Colonic mucosa (tissue), 4 donors: Measurements from ENCODE around the gene CSNK2B. TPM values are rescaled to one million over a fixed set of nuclear protein-coding genes. Genes with fewer than 3 reads are reported as not detected.

Source experiments
- DNase-seq: peaks from one replicate; pipeline ENCODE4 v3.0.0-alpha.2; 2020
- H3K27ac ChIP-seq: fragments of 200-600 bp; one replicate; pipeline ENCODE4 v1.8.0; 2021
- H3K27me3 ChIP-seq: fragments of 200-600 bp; one replicate; pipeline ENCODE4 v1.8.0; 2021
- H3K36me3 ChIP-seq: fragments of 200-600 bp; one replicate; pipeline ENCODE4 v1.8.0; 2021
- H3K4me1 ChIP-seq: fragments of 200-600 bp; one replicate; pipeline ENCODE4 v1.8.0; 2021; ENCODE audit warnings: mild to moderate bottlenecking
- H3K4me3 ChIP-seq: fragments of 200-600 bp; one replicate; pipeline ENCODE4 v1.8.0; 2021
- H3K9ac ChIP-seq, 2 donors: one replicate each; pipeline ENCODE4 v1.7.0; 2013; ENCODE audit warnings: control low read depth in 2 of 2, low read depth in 2 of 2, low read length in 2 of 2
- H3K9me3 ChIP-seq: fragments of 200-600 bp; one replicate; pipeline ENCODE4 v1.8.0; 2021
- intact Hi-C: fragments of 100-400 bp; cut with DNase I; formaldehyde crosslinking; loops from one replicate; pipeline ENCODE4 v1.14.1; 2022
- total RNA-seq, 2 donors: library from RNA; stranded (reverse); fragmentation: NEBNext Ultra II Directional in 1 of 2; extraction: Animal tissue kit (Norgen Biotek cat#: 25700) in 1 of 2; gene quantifications; one replicate each; pipeline ENCODE4 v1.2.1, GENCODE V29; 2021
- TF ChIP-seq, protein P1 (sequence below): fragments of 200-600 bp; IDR thresholded peaks from one replicate; pipeline ENCODE4 v1.8.0; 2022; ENCODE audit warnings: antibody characterized with exemption, mild to moderate bottlenecking
- donor health status: healthy.
- donor health status: DM: no; HTN: no; CAD: no.
- donor health status: DM: no; HTN: no; CAD: no.

The CSNK2B gene
- total RNA-seq, 2 donors from 2014 or later = 140 to 152 TPM

DNA sequence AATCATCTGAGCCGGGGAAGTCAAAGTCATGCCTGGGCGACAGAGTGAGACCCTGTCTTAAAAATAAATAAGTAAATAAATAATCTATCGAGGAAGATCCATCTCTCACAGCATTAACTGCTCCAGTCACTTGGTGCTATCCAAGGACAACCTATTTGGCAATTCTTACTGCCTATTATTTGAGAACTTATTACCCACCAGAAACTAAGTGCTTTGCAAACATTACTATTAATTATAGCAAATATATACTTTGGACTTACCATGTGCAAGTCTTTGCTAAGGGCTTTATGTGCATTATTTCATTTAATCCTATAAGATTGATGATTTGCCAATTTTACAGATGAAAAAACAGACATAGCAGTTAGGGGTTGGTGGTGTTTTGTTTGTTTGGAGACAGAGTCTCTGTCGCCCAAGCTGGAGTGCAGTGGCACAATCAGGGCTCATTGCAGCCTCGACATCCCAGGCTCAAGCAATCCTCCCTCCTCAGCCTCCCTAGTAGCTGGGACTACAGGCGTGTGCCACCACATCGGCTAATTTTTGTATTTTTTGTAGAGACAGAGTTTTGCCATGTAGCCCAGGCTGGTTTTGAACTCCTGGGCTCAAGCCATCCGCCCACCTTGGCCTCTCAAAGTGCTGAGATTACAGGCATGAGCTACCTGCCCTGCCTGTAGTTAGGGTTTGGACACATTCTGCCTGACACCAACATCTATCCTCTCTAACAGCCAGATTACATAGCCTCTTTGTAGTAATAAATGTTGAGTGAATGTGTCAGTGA, 11.1 kb upstream of the CSNK2B start:
- intact Hi-C loops = loop anchor here (5.0 kb wide), 1 partner anchor 32 kb away; the partner anchor contains the start of gene PRRC2A
- TF ChIP-seq, protein P1, sequence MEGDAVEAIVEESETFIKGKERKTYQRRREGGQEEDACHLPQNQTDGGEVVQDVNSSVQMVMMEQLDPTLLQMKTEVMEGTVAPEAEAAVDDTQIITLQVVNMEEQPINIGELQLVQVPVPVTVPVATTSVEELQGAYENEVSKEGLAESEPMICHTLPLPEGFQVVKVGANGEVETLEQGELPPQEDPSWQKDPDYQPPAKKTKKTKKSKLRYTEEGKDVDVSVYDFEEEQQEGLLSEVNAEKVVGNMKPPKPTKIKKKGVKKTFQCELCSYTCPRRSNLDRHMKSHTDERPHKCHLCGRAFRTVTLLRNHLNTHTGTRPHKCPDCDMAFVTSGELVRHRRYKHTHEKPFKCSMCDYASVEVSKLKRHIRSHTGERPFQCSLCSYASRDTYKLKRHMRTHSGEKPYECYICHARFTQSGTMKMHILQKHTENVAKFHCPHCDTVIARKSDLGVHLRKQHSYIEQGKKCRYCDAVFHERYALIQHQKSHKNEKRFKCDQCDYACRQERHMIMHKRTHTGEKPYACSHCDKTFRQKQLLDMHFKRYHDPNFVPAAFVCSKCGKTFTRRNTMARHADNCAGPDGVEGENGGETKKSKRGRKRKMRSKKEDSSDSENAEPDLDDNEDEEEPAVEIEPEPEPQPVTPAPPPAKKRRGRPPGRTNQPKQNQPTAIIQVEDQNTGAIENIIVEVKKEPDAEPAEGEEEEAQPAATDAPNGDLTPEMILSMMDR = no peak
- Histone ChIP-seq H3K9ac (peak overlapping the region in 1 of 2 donors; percentile 8), H3K9me3 (no peaks in the 10 kb centered on the region), H3K36me3 (no peaks in the 10 kb centered on the region), H3K4me3 (no peak overlapping the region), H3K4me1 (peaks cover 25% of the 10 kb centered on the region), H3K27me3 (no peaks in the 10 kb centered on the region), H3K27ac (no peak overlapping the region)
- no peak for DNase-seq

DNA sequence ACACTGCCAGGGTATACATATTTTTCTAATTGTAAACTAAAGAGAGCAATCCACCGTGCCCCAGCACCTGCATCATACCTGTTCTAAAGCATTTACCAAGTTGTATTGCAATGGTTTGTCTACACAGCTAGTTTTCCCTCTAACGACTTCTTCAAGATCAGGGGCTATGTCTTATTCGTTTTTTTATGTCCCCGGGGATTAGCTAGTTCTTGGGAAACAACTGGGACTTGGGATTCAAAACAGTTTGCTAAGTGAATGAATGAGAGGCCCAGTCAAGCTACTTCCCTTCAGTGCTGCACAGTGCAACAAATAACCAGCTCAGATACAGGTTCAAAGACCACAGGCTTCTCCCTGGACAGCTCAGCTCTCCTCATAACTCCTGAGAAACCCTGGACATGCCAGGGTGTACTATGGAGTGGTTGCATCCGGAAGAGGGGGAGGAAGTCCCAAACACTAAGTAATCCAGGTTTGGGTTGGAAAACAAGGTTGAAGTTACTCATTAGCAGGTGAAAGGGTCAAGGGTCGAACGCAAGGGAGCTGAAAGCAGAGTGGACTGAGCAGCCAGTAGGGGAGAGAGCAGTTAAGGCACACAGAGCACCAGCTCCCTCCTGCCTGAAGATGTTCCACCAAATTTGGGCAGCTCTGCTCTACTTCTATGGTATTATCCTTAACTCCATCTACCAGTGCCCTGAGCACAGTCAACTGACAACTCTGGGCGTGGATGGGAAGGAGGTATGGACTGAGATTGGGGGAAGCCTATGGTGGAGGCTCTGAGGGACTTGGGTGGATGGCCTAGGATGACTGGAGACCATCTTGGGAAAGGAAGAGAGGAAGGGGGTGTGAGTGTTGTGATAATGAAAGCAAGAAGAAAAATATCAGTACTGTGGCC, 10.3 kb upstream of the CSNK2B start, which contains the start of gene APOM:
Gene APOM, plus strand, starts transcription at position 546 of the 889 bp plus-strand sequence. Its CDS starts 73 bp downstream, at position 619.
- H3K27me3 ChIP-seq = no peaks in the 10 kb centered on the region
- H3K36me3 ChIP-seq = no peaks in the 10 kb centered on the region
- no peak within 1 kb of the TSS for H3K4me3 ChIP-seq
- peak within 1 kb of the TSS in 1 of 2 donors; percentile 44 for H3K9ac ChIP-seq
- peak; percentile 49 for DNase-seq
- TF ChIP-seq, protein P1 = no peak
- H3K9me3 ChIP-seq = no peaks in the 10 kb centered on the region
- peaks cover 25% of the 10 kb centered on the region for H3K4me1 ChIP-seq
- no peak within 1 kb of the TSS for H3K27ac ChIP-seq
- intact Hi-C loops = loop anchor here (5.0 kb wide), 1 partner anchor 33 kb away; the partner anchor contains the start of gene PRRC2A

DNA sequence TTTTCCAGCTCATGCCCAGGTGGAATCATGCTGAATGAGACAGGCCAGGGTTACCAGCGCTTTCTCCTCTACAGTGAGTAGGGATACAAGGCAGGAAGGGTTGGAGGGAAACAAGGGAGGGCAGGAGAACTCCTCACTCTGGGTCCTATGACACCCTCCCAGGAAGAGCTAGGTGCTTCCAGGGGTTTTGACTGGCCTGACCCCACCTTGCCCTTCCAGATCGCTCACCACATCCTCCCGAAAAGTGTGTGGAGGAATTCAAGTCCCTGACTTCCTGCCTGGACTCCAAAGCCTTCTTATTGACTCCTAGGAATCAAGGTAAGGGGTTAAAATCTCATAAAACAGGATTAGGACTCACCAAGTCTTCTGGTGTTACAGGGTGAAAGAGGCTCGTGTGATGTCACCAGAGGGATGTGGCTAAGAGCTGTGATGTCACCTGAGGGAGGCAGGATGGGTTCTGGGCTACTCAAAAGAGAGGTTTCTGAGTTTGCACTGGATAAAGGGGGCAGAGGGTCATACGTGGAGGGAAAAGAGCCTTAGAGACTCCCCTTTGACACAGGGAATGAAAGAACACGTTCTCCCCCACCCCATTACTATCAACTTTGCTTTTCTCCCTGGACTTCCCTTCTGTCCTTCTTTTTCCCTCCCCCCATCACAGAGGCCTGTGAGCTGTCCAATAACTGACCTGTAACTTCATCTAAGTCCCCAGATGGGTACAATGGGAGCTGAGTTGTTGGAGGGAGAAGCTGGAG, 8.3 kb upstream of the CSNK2B start:
- Histone ChIP-seq H3K4me1 (peaks cover 15% of the 10 kb centered on the region), H3K36me3 (no peaks in the 10 kb centered on the region), H3K27me3 (no peaks in the 10 kb centered on the region), H3K27ac (no peak overlapping the region), H3K9me3 (no peaks in the 10 kb centered on the region), H3K9ac (no peak overlapping the region), H3K4me3 (no peak overlapping the region)
- TF ChIP-seq, protein P1 = no peak
- intact Hi-C loops = loop anchor here (5.0 kb wide), 1 partner anchor 35 kb away; the partner anchor contains the start of gene PRRC2A
- DNase-seq = no peak

DNA sequence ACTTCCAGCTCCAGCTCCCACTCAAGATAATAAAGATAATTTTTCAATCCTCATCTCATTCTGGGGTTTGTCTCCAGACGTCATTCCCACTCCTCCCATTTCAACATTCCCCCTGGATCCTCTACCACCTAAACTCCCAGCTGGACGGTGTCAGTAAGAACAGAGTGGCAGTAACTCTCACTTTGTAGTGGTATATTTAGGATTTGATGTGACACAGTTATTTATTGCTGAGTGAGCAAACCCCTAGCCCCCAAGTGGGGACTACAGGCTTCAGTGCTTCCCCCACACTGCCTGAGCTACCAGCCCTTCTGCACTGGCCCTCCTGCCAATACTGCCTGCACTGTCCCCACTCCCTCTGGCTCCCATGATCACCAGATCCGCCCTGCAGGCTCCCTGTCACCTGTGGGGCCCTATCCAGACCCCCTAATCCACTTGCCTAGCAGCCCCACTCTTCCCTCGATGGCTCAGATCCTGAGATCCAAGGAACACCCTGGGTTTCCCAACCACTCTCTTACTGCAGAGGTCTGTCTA, 7.7 kb upstream of the CSNK2B start:
- Histone ChIP-seq H3K36me3 (no peaks in the 10 kb centered on the region), H3K4me3 (no peak overlapping the region), H3K9ac (no peak overlapping the region), H3K4me1 (peaks cover 17% of the 10 kb centered on the region), H3K27ac (no peak overlapping the region), H3K9me3 (no peaks in the 10 kb centered on the region), H3K27me3 (no peaks in the 10 kb centered on the region)
- TF ChIP-seq, protein P1 = no peak
- no peak for DNase-seq
- intact Hi-C loops = loop anchor here (5.0 kb wide), 1 partner anchor 36 kb away; the partner anchor contains the start of gene PRRC2A
